Measurements from ENCODE around the gene OBSCN.

DNA sequence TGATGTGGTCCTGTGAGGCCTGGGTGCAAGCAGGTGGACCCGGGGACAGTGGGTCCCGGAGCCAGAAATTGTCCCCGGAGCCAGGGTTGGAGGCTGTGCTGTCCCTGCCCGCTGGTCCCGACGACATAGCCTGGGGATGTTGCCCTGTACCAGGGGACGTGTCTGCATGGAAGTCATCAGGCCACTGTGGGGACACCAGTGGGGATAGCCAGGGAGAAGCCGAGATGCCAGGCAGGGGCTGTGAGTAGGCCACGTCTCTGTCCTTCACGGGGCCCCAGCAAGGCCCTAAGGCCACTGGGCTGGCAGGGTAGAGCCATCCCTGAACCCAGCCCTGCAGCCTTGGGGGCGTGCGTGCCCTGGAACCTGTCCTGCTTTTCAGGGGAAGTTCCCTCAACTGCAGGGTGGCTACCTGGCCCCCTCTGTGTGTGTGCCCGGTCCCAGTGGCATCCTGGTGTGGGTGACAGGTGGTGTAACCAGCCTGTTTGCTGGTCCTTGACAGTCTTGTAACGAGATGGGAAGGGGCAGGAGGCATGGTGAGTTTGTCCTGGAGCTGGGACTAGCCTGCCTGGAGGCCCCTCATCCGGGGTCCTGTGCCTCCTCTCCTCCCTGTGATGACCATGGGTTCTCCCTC lies 73.2 kb downstream of the OBSCN start:
- TF ChIP-seq, protein P1, sequence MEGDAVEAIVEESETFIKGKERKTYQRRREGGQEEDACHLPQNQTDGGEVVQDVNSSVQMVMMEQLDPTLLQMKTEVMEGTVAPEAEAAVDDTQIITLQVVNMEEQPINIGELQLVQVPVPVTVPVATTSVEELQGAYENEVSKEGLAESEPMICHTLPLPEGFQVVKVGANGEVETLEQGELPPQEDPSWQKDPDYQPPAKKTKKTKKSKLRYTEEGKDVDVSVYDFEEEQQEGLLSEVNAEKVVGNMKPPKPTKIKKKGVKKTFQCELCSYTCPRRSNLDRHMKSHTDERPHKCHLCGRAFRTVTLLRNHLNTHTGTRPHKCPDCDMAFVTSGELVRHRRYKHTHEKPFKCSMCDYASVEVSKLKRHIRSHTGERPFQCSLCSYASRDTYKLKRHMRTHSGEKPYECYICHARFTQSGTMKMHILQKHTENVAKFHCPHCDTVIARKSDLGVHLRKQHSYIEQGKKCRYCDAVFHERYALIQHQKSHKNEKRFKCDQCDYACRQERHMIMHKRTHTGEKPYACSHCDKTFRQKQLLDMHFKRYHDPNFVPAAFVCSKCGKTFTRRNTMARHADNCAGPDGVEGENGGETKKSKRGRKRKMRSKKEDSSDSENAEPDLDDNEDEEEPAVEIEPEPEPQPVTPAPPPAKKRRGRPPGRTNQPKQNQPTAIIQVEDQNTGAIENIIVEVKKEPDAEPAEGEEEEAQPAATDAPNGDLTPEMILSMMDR (IDR thresholded peaks at IDR 0.05): no peak
- no peak for TF ChIP-seq POLR2A (IDR thresholded peaks at IDR 0.05)

All from adrenal gland (tissue), 5 donors.